Astrocyte (in vitro differentiated cells and primary cell): ENCODE measurements around the gene TLN1. TPM values are rescaled to one million over a fixed set of nuclear protein-coding genes. Genes with fewer than 3 reads are reported as not detected.

ENCODE experiments used
- DNase-seq: peaks from one replicate; pipeline ENCODE4 v3.0.0-alpha.2; 2010; ENCODE audit warnings: low read depth
- FAIRE-seq: peaks from 2 replicates; lab custom pipeline; 2011; peaks lifted over from hg19 to GRCh38; lab: Jason Lieb, UNC
- H2AFZ ChIP-seq: 2 replicates; pipeline ENCODE4 v1.6.0; 2012; ENCODE audit warnings: low read depth, low read length, inconsistent platforms
- H3K27ac ChIP-seq: 2 replicates; pipeline ENCODE4 v1.5.1; 2011; ENCODE audit warnings: low read depth, low read length, inconsistent platforms
- H3K27me3 ChIP-seq: 2 replicates; pipeline ENCODE4 v1.6.0; 2011; ENCODE audit warnings: low read length, inconsistent platforms; ENCODE audit not compliant: insufficient read depth
- H3K36me3 ChIP-seq: 2 replicates; pipeline ENCODE4 v1.5.1; 2011; ENCODE audit warnings: low read length, inconsistent platforms; ENCODE audit not compliant: insufficient read depth
- H3K4me1 ChIP-seq: 2 replicates; pipeline ENCODE4 v1.5.1; 2011; ENCODE audit warnings: low read length, inconsistent platforms; ENCODE audit not compliant: insufficient read depth
- H3K4me2 ChIP-seq: 2 replicates; pipeline ENCODE4 v1.6.0; 2012; ENCODE audit warnings: low read length, inconsistent platforms
- H3K4me3 ChIP-seq: 2 replicates; pipeline ENCODE4 v1.5.1; 2011; ENCODE audit warnings: low read depth, mild to moderate bottlenecking, low read length, inconsistent platforms; ENCODE audit not compliant: insufficient read depth
- H3K79me2 ChIP-seq: 2 replicates; pipeline ENCODE4 v1.6.0; 2012; ENCODE audit warnings: mild to moderate bottlenecking, low read length, inconsistent platforms; ENCODE audit not compliant: insufficient read depth
- H3K9ac ChIP-seq: 2 replicates; pipeline ENCODE4 v1.6.0; 2012; ENCODE audit warnings: mild to moderate bottlenecking, low read length, inconsistent platforms
- H3K9me3 ChIP-seq: 2 replicates; pipeline ENCODE4 v1.5.1; 2012; ENCODE audit warnings: low read depth, mild to moderate bottlenecking, low read length, inconsistent platforms; ENCODE audit not compliant: insufficient read depth
- H4K20me1 ChIP-seq: 2 replicates; pipeline ENCODE4 v1.6.0; 2012; ENCODE audit warnings: low read length, inconsistent platforms; ENCODE audit not compliant: insufficient read depth
- H3K27ac Mint-ChIP-seq: one replicate; pipeline ENCODE4 v1.8.0; 2021; ENCODE audit warnings: mild to moderate bottlenecking, mixed read lengths; ENCODE audit not compliant: unreplicated experiment
- H3K27me3 Mint-ChIP-seq: one replicate; pipeline ENCODE4 v1.8.0; 2021; ENCODE audit warnings: low read depth, mixed read lengths; ENCODE audit not compliant: unreplicated experiment
- H3K36me3 Mint-ChIP-seq: one replicate; pipeline ENCODE4 v1.8.0; 2021; ENCODE audit warnings: low read depth, mixed read lengths; ENCODE audit not compliant: unreplicated experiment
- H3K4me1 Mint-ChIP-seq: one replicate; pipeline ENCODE4 v1.8.0; 2021; ENCODE audit warnings: low read depth, mixed read lengths; ENCODE audit not compliant: unreplicated experiment
- H3K4me3 Mint-ChIP-seq: one replicate; pipeline ENCODE4 v1.8.0; 2021; ENCODE audit warnings: mild to moderate bottlenecking, moderate library complexity, mixed read lengths; ENCODE audit not compliant: unreplicated experiment
- H3K9me3 Mint-ChIP-seq: one replicate; pipeline ENCODE4 v1.8.0; 2021; ENCODE audit warnings: mild to moderate bottlenecking, mixed read lengths; ENCODE audit not compliant: unreplicated experiment
- CTCF ChIP-seq: IDR thresholded peaks from 2 replicates; pipeline ENCODE4 v1.5.1; 2011; ENCODE audit warnings: low read depth, mild to moderate bottlenecking, inconsistent platforms, low read length, moderate library complexity; ENCODE audit not compliant: insufficient read depth
- EZH2 ChIP-seq: IDR thresholded peaks from 2 replicates; pipeline ENCODE4 v1.6.1; 2012; ENCODE audit warnings: mild to moderate bottlenecking, low read length, inconsistent platforms; ENCODE audit not compliant: insufficient read depth
- total RNA-seq: library from RNA; stranded (reverse); gene quantifications from 2 replicates; pipeline ENCODE4 v1.2.1, GENCODE V29; 2021

TLN1 gene
- total RNA-seq, 1 donor from 2014 or later: 525 TPM

- Histone ChIP-seq H3K4me3 (no peak overlapping the region), H3K27ac (no peak overlapping the region), H3K79me2 (peaks cover 92% of the 10 kb centered on the region), H2AFZ (no peak overlapping the region), H3K9ac (no peak overlapping the region), H3K27me3 (no peaks in the 10 kb centered on the region), H3K9me3 (no peaks in the 10 kb centered on the region), H3K4me2 (no peak overlapping the region), H3K36me3 (peaks cover 95% of the 10 kb centered on the region), H4K20me1 (peaks cover 96% of the 10 kb centered on the region), H3K4me1 (no peaks in the 10 kb centered on the region)
- DNase-seq (no peak), FAIRE-seq (no peak)
- peaks cover 14% of the 10 kb centered on the region for H3K4me1 Mint-ChIP-seq
- no peaks in the 10 kb centered on the region for H3K27me3 Mint-ChIP-seq
- H3K9me3 Mint-ChIP-seq: no peaks in the 10 kb centered on the region
- no peak overlapping the region for H3K4me3 Mint-ChIP-seq
- no peak overlapping the region for H3K27ac Mint-ChIP-seq
- TF ChIP-seq CTCF (no peak), EZH2 (no peak)
- H3K36me3 Mint-ChIP-seq: peaks cover 51% of the 10 kb centered on the region
Measured at GRCh38 chr9:35719546-35719945, 12.4 kb downstream of the TLN1 start.

GRCh38 chr9:35718721-35719511 lies 13.1 kb downstream of the TLN1 start:
- Mint-ChIP-seq H3K4me1 (peaks cover 12% of the 10 kb centered on the region), H3K4me3 (no peak overlapping the region), H3K9me3 (no peaks in the 10 kb centered on the region), H3K36me3 (peaks cover 47% of the 10 kb centered on the region), H3K27me3 (no peaks in the 10 kb centered on the region), H3K27ac (no peak overlapping the region)
- Histone ChIP-seq H3K9me3 (no peaks in the 10 kb centered on the region), H3K9ac (no peak overlapping the region), H3K36me3 (peaks cover 95% of the 10 kb centered on the region), H3K27ac (no peak overlapping the region), H3K79me2 (peaks cover 92% of the 10 kb centered on the region), H4K20me1 (peaks cover 96% of the 10 kb centered on the region), H3K27me3 (no peaks in the 10 kb centered on the region), H3K4me3 (no peak overlapping the region), H3K4me2 (no peak overlapping the region), H3K4me1 (no peaks in the 10 kb centered on the region), H2AFZ (no peak overlapping the region)
- TF ChIP-seq EZH2 (no peak), CTCF (no peak)
- DNase-seq (no peak), FAIRE-seq (no peak)

GRCh38 chr9:35717132-35717870 lies 14.7 kb downstream of the TLN1 start:
- H3K27me3 ChIP-seq: no peaks in the 10 kb centered on the region
- H3K4me1 Mint-ChIP-seq: peaks cover 12% of the 10 kb centered on the region
- FAIRE-seq (no peak), DNase-seq (no peak)
- H3K36me3 Mint-ChIP-seq: peaks cover 43% of the 10 kb centered on the region
- H3K9ac ChIP-seq: no peak overlapping the region
- no peak overlapping the region for H3K4me3 ChIP-seq
- H3K4me3 Mint-ChIP-seq: no peak overlapping the region
- TF ChIP-seq EZH2: no peak
- TF ChIP-seq CTCF: no peak
- H3K36me3 ChIP-seq: peaks cover 94% of the 10 kb centered on the region
- no peak overlapping the region for H3K27ac ChIP-seq
- no peak overlapping the region for H3K27ac Mint-ChIP-seq
- H4K20me1 ChIP-seq: peaks cover 98% of the 10 kb centered on the region
- no peak overlapping the region for H3K4me2 ChIP-seq
- H3K27me3 Mint-ChIP-seq: no peaks in the 10 kb centered on the region
- no peak overlapping the region for H2AFZ ChIP-seq
- no peaks in the 10 kb centered on the region for H3K9me3 ChIP-seq
- H3K79me2 ChIP-seq: peaks cover 87% of the 10 kb centered on the region
- no peaks in the 10 kb centered on the region for H3K9me3 Mint-ChIP-seq
- H3K4me1 ChIP-seq: no peaks in the 10 kb centered on the region
